Transverse colon (tissue), 4 donors: ENCODE measurements around the gene RBBP7. TPM values are rescaled to one million over a fixed set of nuclear protein-coding genes. Genes with fewer than 3 reads are reported as not detected.
A peak's percentile ranks its signal among the peaks of the same experiment; 100 is the strongest.

ENCODE experiments used
- DNase-seq: peaks from one replicate; pipeline ENCODE4 v3.0.0-alpha.2; 2019
- H3K27ac ChIP-seq, 4 donors: fragments of 200-600 bp; sonication (generic); 2 replicates each; pipeline ENCODE4 v1.5.1; 2016 to 2018; ENCODE audit warnings: inconsistent platforms in 4 of 4
- H3K27me3 ChIP-seq: fragments of 200-600 bp; sonication (generic); 2 replicates; pipeline ENCODE4 v1.5.1; 2017; ENCODE audit warnings: inconsistent platforms
- H3K36me3 ChIP-seq, 4 donors: fragments of 200-600 bp; sonication (generic); 2 replicates each; pipeline ENCODE4 v1.5.1; 2017 to 2019; ENCODE audit warnings: inconsistent platforms in 4 of 4
- H3K4me1 ChIP-seq, 4 donors: fragments of 200-600 bp; sonication (generic); 2 replicates each; pipeline ENCODE4 v1.5.1; 2017 to 2020; ENCODE audit warnings: inconsistent platforms in 4 of 4
- H3K4me3 ChIP-seq, 4 donors: fragments of 200-600 bp; sonication (generic); 1 replicate in 1 of 4; 2 replicates in 3 of 4; pipeline versions ENCODE4 v1.5.1 to v1.6.1; 2017 to 2019; ENCODE audit warnings: inconsistent platforms in 4 of 4
- H3K9me3 ChIP-seq, 2 donors: fragments of 200-600 bp; sonication (generic); 2 replicates each; pipeline ENCODE4 v1.5.1; 2017 to 2019; ENCODE audit warnings: inconsistent platforms in 2 of 2
- EP300 ChIP-seq: sonication (generic); formaldehyde crosslinking; IDR thresholded peaks from one replicate; pipeline ENCODE4 v1.6.1; 2017; ENCODE audit warnings: antibody characterized with exemption, low read depth
- POLR2A ChIP-seq: fragments of 450-650 bp; IDR thresholded peaks from one replicate; pipeline ENCODE4 v1.6.1; 2016; ENCODE audit warnings: antibody characterized with exemption, mild to moderate bottlenecking, moderate library complexity
- POLR2AphosphoS5 ChIP-seq, 3 donors: sonication (generic); formaldehyde crosslinking; IDR thresholded peaks; one replicate each; pipeline ENCODE4 v1.6.1; 2016; ENCODE audit warnings: antibody characterized with exemption in 3 of 3
- WGBS, 2 donors: methylation state at CpG; one replicate each; pipeline ENCODE4 v1.1.5; 2018; ENCODE audit warnings: low coverage in 1 of 2; 5-methylcytosine and 5-hydroxymethylcytosine counted together
- in situ Hi-C, 4 donors: fragments of 200-750 bp; cut with MboI; loops; one replicate each; pipeline versions ENCODE4 v1.15.0 to v1.15.1; 2017; ENCODE audit warnings: low sequenced_read_pairs in 3 of 4, low pct_ligation_motif_present in 1 of 4, low pct_unique_long_range_greater_than_20kb in 1 of 4
- intact Hi-C: fragments of 100-400 bp; cut with DNase I; formaldehyde crosslinking; loops from one replicate; pipeline ENCODE4 v1.15.1; 2023; ENCODE audit warnings: low total_unique reads
- total RNA-seq, 4 donors: library from RNA; depleted of rRNA; stranded (reverse); fragments of >200 nt; gene quantifications; one replicate each; pipeline ENCODE4 v1.1.0, GENCODE V29; 2016
- TF ChIP-seq, protein P1 (sequence below), 5 experiments: fragments of 200-600 bp in 3 of 5; fragments of 450-650 bp in 2 of 5; sonication (generic) in 3 of 5; IDR thresholded peaks; 1 replicate in 2 of 5; 2 replicates in 3 of 5; pipeline ENCODE4 v1.5.1; 2016 to 2017; ENCODE audit warnings: antibody characterized with exemption in 5 of 5, inconsistent platforms in 3 of 5, mild to moderate bottlenecking in 2 of 5, moderate library complexity in 1 of 5

Gene RBBP7
- total RNA-seq, 4 donors from 2014 or later = 32.2 to 67.4 (median 55.2) TPM

DNA sequence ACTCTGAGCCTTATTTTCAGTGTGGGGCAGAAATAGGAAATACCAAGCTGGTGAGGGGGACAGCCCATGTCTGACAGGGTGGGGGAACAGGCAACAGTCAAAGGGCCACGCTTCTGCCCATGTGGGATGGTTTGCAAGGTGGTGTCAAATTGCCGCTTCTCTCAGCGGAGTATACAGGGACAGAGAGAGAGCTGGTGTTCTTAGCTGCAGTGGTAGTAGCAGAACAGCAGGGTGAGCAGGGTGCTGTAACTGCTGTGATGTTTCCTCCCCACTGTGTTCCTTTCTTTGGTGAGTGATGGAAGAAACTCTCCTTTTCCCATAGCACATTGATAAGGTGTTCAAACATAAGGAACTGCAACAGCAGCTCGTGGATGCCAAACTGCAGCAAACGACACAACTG, 37.9 kb downstream of the RBBP7 start:
- H3K4me3 ChIP-seq = no peak overlapping the region
- 85% methylated on average over 5 of the region's 5 CpGs; no CpG with 5 or more reads in 1 of the 2 donors for WGBS, 2 donors
- no peak overlapping the region for H3K27ac ChIP-seq
- DNase-seq = no peak
- intact Hi-C loops = no loop called here
- no peaks in the 10 kb centered on the region for H3K36me3 ChIP-seq
- no peaks in the 10 kb centered on the region for H3K9me3 ChIP-seq
- TF ChIP-seq EP300 = no peak
- no peak for TF ChIP-seq POLR2AphosphoS5 (IDR thresholded peaks at IDR 0.05)
- no peak for TF ChIP-seq POLR2A
- TF ChIP-seq, protein P1, sequence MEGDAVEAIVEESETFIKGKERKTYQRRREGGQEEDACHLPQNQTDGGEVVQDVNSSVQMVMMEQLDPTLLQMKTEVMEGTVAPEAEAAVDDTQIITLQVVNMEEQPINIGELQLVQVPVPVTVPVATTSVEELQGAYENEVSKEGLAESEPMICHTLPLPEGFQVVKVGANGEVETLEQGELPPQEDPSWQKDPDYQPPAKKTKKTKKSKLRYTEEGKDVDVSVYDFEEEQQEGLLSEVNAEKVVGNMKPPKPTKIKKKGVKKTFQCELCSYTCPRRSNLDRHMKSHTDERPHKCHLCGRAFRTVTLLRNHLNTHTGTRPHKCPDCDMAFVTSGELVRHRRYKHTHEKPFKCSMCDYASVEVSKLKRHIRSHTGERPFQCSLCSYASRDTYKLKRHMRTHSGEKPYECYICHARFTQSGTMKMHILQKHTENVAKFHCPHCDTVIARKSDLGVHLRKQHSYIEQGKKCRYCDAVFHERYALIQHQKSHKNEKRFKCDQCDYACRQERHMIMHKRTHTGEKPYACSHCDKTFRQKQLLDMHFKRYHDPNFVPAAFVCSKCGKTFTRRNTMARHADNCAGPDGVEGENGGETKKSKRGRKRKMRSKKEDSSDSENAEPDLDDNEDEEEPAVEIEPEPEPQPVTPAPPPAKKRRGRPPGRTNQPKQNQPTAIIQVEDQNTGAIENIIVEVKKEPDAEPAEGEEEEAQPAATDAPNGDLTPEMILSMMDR (IDR thresholded peaks at IDR 0.05) = no peak
- in situ Hi-C loops = no loop called here
- H3K4me1 ChIP-seq = no peaks in the 10 kb centered on the region
- H3K27me3 ChIP-seq = no peaks in the 10 kb centered on the region

DNA sequence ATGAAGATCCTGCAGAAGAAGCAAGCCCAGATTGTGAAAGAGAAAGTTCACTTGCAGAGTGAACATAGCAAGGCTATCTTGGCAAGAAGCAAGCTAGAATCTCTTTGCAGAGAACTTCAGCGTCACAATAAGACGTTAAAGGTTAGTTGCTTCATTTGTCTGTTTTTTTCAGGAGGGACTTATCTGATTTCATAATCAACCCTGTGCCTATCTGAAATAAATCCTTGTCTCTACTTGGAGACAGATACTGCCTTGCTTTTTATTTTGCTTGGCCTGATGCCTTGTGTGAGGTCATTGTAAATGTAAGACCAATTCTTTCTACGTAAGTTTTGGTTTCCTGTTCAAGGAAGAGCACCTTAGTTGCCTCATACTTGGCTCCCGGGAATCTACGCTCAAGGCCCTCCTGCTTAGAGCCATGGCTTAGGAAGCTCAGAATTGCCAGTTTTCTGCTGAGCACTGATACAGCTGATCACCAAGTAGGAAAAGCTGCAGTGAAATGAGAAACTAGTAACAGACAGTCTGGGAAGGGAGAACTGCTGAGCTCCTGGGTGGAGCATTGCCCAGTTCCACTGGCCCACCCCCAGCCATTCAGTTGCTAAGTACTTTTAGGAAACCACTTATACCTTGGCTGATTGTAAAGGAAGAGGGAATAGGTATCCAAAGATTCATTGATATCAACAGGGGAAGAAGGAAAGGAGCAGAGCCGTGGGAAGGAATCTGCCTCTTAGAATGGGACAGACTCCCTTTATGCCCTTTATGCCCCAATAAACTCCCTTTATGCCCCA, 41.8 kb downstream of the RBBP7 start:
- H3K4me1 ChIP-seq = no peaks in the 10 kb centered on the region
- H3K9me3 ChIP-seq = no peaks in the 10 kb centered on the region
- H3K36me3 ChIP-seq = no peaks in the 10 kb centered on the region
- no peak overlapping the region for H3K4me3 ChIP-seq
- H3K27me3 ChIP-seq = no peaks in the 10 kb centered on the region
- DNase-seq = peak; percentile 13
- 77% methylated on average over 6 of the region's 6 CpGs; no CpG with 5 or more reads in 1 of the 2 donors for WGBS, 2 donors
- H3K27ac ChIP-seq = peak overlapping the region; percentile 52 to 79 (median 69)
- TF ChIP-seq, protein P1 (IDR thresholded peaks at IDR 0.05) = no peak
- TF ChIP-seq POLR2AphosphoS5 (IDR thresholded peaks at IDR 0.05) = peak in 2 of 3 donors; percentile 29 to 66
- intact Hi-C loops (no loop called here), in situ Hi-C loops (loop anchor here in 1 of 4 donors (10.0 kb wide), 1 partner anchor 56 kb away; no protein-coding TSS in a partner anchor)

DNA sequence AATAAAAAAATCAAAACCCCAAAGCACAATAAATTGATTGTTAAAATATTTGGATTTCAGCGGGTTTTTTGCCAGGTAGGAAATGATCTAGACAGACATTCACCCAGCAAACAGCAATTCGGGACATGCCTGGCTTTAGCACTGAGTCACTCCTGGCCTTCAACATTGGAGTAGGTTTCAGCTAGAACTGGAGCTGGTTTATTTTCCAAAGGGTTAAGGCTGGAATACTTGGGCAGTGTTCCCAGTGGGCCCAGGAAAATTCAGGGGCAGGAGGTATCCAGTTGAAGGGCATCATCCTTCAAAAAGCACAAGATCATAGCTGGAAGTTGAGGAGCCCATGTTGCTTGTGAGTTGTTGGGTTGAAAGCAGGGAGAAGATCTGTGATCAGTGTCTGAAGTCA, 42.9 kb downstream of the RBBP7 start:
- H3K36me3 ChIP-seq = no peaks in the 10 kb centered on the region
- WGBS, 2 donors = 50 to 87% methylated on average over 1 to 2 of the region's 2 CpGs
- no peak for DNase-seq
- peak overlapping the region in 3 of 4 donors; percentile 66 to 79 (median 72) for H3K27ac ChIP-seq
- H3K4me1 ChIP-seq = no peaks in the 10 kb centered on the region
- H3K27me3 ChIP-seq = no peaks in the 10 kb centered on the region
- in situ Hi-C loops = loop anchor here in 1 of 4 donors (10.0 kb wide), 1 partner anchor 58 kb away; no protein-coding TSS in a partner anchor
- no peak for TF ChIP-seq POLR2AphosphoS5 (IDR thresholded peaks at IDR 0.05)
- TF ChIP-seq EP300 = no peak
- TF ChIP-seq, protein P1 (IDR thresholded peaks at IDR 0.05) = no peak
- TF ChIP-seq POLR2A = no peak
- no peaks in the 10 kb centered on the region for H3K9me3 ChIP-seq
- intact Hi-C loops = no loop called here
- no peak overlapping the region for H3K4me3 ChIP-seq

DNA sequence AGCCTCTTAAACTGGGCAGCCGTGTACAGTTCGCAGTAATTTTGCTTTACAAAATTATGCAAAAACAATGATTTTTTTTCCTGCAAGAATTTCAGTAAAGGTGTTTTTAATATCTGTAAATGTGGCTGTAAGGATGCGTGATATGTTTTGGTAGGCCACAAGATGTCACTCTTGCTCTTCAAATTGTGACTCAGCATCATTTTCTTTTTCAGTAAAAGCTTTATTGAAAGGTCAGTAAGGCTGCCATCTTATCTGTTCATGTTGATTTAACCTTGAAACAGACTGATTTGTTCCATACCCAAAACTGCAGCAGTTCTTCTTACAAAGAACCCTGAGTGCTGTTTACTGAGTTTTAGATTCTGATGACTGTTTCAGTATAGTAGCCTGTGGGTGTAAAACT, 44.0 kb downstream of the RBBP7 start:
- in situ Hi-C loops (loop anchor here in 1 of 4 donors (10.0 kb wide), 1 partner anchor 59 kb away; no protein-coding TSS in a partner anchor), intact Hi-C loops (no loop called here)
- TF ChIP-seq, protein P1 (IDR thresholded peaks at IDR 0.05) = peak; percentile 27 to 43 (median 40)
- TF ChIP-seq POLR2A (no peak), POLR2AphosphoS5 (IDR thresholded peaks at IDR 0.05) (no peak), EP300 (no peak)
- DNase-seq = no peak
- peak overlapping the region in 1 of 4 donors; percentile 72 for H3K27ac ChIP-seq
- no peaks in the 10 kb centered on the region for H3K36me3 ChIP-seq
- no peaks in the 10 kb centered on the region for H3K27me3 ChIP-seq
- WGBS, 2 donors = 64% methylated on average over 3 of the region's 3 CpGs; no CpG with 5 or more reads in 1 of the 2 donors
- H3K9me3 ChIP-seq = no peaks in the 10 kb centered on the region
- no peaks in the 10 kb centered on the region for H3K4me1 ChIP-seq
- H3K4me3 ChIP-seq = no peak overlapping the region
